ENCODE data around the gene DLD.
"Not testable (repeated sequence)": the region's sequence is repeated elsewhere in the genome, so short reads cannot be mapped to it uniquely, and the experiment has no call there.

DLD gene

GRCh38 chr7:107939573-107940489 is 48.8 kb downstream of the DLD start:
- no peak for DNase-seq (ENCODE audit: low read depth, low spot score)
- peak overlapping the region; percentile 33 for H3K27ac ChIP-seq

DNA sequence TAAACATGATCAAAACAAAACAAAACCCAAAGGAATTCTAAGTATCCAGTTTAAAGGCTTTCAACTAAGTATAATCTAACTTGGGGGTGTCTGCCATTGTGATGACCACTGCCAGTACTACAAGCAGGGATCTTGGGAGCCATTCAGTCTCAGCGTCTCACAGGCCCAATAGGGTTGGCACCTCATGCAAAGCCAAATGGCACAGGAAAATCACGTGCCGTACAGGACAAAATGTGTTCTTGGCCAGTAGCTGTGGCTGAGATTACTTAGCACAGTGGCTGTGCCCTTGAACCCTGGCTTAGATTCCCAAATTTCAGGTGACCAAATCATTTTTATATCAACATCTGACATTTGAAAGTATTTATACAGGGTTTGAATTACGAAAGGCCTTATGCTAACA is 50.0 kb downstream of the DLD start:
- H3K27ac ChIP-seq, result no peak overlapping the region
- no peak for DNase-seq (ENCODE audit: low read depth, low spot score)

DNA sequence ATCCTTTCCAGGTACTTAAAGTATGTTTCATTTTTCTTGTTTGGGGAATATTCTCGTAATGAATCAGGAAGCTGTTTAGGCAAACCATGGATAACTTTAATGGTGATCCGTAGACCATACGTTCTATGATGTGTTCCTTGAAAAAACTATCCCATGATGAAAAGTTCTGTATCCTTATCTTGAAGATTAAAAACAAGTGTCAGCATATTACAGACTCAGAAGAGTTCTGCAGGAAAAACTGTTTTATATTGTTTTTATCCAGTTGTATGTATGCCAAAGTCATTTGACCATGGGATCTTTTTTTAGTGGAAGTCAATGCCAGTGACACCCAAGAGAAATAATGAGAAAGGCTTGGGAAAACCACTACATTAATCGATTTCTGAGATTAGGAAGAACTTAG is 52.0 kb downstream of the DLD start:
- no peak for DNase-seq (ENCODE audit: low read depth, low spot score)
- no peak overlapping the region for H3K27ac ChIP-seq

DNA sequence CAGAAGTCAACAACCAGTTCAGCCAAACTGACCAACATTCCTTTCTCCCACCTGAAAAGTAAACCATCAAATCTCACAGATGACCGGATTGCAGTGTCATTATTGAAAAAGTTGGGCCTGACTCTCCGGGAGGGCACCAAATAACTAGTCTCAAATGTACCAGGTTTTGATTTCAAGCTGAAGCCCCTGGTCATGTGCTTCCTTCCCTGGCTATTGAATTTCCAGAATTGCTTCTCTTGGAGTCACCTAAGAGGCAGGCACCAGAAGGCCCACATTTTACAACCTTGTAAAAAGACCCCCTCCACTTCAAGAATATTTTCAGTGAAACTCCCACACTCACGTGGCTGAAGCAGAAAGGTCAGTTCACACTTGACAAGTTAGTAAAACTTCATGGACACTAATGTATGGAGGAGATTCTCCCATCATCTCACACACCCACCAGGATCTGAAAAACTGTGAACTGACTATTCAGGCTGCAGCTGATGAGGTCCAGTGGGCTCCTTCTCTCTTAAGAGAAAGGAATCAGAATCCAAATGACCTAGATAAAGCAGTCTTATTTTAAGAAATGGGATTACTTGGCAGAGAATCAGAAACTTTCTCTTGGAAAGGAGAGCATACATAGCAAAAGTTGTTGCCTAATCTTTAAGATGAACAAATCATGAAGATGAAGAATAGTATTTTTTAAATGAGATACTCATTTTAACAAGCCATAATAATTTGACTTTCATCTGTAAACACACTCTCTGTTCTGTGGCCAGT is 53.6 kb downstream of the DLD start:
- no peak overlapping the region for H3K27ac ChIP-seq
- no peak for DNase-seq (ENCODE audit: low read depth, low spot score)

GRCh38 chr7:107945332-107945731 is 54.3 kb downstream of the DLD start:
- no peak for DNase-seq (ENCODE audit: low read depth, low spot score)
- no peak overlapping the region for H3K27ac ChIP-seq

DNA sequence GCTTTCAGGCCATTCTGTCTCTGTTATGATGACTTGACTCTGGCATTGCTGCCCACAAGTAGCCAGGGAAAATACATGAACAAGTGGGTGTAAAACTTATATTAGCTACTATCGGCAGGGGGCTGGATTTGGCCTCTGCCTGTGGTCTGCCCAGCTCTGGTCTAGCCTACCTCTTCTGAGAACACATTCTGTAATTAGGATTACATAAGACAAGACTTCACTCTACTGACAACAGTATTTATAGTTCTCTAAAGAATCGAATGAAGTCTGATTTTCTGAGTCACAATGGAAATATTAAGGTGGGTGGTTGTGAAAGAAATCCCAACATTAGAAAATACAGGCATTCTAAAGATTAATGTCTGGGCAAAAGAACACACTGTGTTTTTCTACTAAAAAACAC is 55.5 kb downstream of the DLD start:
- no peak overlapping the region for H3K27ac ChIP-seq
- no peak for DNase-seq (ENCODE audit: low read depth, low spot score)

DNA sequence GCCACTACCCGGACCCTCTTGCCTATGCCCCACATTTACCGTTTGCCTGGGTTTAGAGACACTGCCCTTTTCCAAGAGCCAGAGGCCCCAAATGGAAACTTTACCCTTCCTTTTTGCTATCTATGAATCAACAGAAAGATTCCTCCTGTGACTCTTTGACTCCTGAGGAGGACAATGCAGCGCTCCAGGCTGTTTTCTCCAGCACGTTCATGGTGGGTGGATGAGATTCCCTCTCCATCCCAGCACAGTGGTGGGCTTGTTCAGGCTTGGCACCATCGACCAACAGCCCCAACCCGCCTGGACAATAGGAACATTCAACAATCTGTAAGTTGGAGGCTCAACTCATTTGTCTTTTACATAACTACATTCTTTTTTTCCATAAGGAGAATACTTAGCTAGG is 55.9 kb downstream of the DLD start:
- no peak overlapping the region for H3K27ac ChIP-seq
- no peak for DNase-seq (ENCODE audit: low read depth, low spot score)

DNA sequence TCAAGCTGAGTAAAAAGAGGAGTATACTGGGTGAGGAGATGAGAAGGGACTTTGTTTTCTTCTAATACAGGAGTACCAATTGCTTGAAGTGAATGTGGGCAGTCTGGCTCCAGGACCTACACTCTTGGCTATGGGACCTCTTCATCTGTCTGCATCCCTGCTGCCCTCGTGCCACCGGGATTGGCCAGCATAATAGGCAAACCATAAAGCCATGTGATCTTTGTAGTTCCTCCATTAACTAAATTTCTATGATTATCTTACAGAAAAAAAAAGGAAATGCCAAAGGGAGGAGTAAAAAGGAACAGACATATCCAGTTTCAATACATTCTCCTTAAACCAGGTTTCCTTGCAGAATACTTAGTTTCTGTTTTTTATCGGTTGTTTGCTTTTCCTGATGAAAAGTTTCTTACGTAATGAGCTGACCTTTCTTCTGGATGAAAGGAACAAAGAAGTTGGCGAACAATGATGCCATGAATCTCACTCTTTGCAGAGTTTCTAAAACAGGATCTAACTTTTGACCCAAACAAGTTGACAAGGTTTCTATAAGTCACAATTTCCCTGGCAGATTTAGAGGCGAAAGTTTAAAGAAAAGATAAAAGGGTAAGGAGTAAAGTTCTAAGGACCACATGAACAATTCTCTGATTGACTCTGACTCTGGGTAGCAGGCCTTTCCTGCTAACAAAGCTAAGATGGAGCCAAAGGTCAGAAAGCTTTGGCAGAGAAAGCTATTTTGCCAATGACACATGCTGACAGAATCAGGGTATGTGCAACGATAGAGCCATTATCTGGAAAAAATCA is 57.9 kb downstream of the DLD start:
- DNase-seq (ENCODE audit: low read depth, low spot score), result no peak
- H3K27ac ChIP-seq, result peak overlapping the region; percentile 5

DNA sequence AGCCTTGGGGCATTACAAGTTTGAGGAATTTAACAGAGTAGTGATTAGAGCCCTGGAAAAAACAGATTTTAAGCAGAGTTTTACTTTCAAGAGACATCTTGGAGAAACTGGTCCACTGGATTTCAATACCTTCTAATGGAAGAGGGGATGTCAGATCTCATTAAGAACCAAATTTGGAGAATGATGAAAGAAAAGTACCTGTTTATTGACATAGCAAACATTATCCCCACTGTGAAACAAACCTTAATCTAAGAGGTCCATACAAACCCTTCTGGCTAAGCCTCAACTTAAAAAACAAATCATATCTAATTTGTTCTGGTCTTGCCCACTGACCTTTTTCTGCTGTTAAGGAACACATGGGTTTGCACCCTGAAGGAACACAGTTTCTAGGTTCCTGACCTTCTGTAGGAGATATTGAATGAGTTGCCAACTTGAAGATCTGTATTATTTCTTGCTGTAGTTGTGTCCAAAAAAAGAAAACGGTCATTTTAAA is 58.5 kb downstream of the DLD start:
- no peak for DNase-seq (ENCODE audit: low read depth, low spot score)
- peak overlapping the region; percentile 5 for H3K27ac ChIP-seq

DNA sequence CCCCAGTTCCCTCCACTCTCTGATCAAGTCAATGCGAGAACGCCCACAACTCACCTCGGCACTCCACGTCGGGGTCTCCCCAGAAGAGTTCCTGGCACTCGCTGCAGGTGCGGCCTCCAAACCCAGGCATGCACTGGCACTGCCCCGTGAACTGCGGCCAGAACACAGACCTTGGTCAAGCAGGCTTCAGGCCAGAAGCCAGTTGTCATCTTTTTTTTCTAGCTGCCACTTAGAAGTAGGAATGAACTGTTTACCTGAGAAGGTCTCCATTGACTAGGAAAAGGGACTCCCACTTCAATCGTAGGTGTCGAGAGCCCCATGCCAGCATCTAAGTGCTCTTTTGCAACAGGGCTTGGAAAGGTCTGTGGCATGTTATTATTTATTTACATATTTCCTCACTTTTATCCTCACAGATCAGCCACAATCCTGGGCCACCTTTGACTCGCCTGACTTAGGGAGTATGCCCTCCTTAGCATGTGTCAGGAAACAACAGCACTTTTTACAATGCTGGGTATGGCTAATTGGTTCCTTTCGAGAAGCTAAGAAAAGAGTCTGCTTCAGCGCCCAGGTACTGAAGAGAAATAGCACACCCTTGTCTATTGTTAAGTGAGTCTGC is 60.3 kb downstream of the DLD start:
- no peak overlapping the region for H3K27ac ChIP-seq
- no peak for DNase-seq (ENCODE audit: low read depth, low spot score)

- H3K27ac ChIP-seq, result no peak overlapping the region
- no peak for DNase-seq (ENCODE audit: low read depth, low spot score)
These were observed 60.9 kb downstream of the DLD start for GRCh38 chr7:107951896-107952295.

GRCh38 chr7:107953265-107953923 is 62.4 kb downstream of the DLD start:
- H3K27ac ChIP-seq, result peak overlapping the region; percentile 12
- no peak for DNase-seq (ENCODE audit: low read depth, low spot score)

DNA sequence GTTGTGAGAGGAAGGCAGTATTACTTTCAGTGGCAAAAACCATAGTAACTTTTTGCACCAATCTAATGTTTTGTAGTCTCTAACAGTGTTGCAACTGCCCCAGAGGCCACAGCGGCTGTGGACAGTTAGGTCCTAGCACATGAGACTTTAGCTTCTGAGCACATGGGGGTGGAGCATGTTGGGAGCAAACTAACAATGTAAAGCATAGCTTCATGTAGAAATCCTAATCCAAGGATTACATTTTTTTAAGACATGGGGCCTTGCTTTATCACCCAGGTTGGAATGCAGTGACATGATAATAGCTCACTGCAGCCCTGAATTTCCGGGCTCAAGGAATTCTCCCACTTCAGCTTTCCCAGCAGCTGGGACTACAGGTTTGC is 62.9 kb downstream of the DLD start:
- no peak for DNase-seq (ENCODE audit: low read depth, low spot score)
- no peak overlapping the region for H3K27ac ChIP-seq

DNA sequence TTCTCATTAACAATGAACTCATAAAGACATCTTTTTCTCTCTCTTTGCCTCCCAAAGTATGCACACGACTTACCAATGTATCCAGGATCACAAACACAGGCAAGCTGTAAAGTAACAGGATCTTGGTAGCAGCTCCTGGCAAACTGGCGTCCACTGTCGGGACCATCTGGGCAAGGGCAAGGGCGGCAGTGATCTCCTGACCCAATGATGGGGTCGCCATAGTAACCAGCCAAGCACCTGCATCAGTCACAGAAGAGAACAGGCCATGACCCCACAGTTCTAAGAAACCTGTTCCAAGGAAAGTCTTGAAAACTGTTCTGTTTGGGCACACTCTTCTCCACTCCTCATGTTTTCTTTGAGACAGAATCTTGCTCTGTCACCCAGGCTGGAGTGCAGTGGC is 64.4 kb downstream of the DLD start:
- H3K27ac ChIP-seq, result no peak overlapping the region
- no peak for DNase-seq (ENCODE audit: low read depth, low spot score)

GRCh38 chr7:107956950-107957349 is 66.0 kb downstream of the DLD start:
- DNase-seq (ENCODE audit: low read depth, low spot score), result not testable (repeated sequence)

DNA sequence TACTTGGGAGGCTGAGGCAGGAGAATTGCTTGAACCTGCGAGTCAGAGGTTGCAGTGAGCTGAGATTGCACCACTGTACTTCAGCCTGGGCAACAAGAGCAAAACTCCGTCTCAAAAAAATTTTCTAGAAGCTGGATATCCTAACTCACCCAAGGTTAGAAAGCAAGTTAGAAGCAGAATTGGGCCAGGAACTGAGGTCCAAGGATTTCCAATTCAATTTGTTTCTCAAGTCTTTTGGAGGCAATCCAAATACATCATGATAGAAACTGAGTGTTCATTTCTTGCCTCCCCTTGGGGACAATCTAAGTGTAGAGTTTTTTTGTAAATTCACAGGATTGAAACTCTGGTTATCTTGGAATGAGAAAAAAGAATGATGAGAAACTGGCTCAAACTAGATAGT is 66.5 kb downstream of the DLD start:
- DNase-seq (ENCODE audit: low read depth, low spot score), result no peak
- H3K27ac ChIP-seq, result no peak overlapping the region

More at GRCh38 chr7:107956950-107957349, 66.0 kb downstream of the DLD start:
- H3K27ac ChIP-seq, result not testable (repeated sequence)

DNA sequence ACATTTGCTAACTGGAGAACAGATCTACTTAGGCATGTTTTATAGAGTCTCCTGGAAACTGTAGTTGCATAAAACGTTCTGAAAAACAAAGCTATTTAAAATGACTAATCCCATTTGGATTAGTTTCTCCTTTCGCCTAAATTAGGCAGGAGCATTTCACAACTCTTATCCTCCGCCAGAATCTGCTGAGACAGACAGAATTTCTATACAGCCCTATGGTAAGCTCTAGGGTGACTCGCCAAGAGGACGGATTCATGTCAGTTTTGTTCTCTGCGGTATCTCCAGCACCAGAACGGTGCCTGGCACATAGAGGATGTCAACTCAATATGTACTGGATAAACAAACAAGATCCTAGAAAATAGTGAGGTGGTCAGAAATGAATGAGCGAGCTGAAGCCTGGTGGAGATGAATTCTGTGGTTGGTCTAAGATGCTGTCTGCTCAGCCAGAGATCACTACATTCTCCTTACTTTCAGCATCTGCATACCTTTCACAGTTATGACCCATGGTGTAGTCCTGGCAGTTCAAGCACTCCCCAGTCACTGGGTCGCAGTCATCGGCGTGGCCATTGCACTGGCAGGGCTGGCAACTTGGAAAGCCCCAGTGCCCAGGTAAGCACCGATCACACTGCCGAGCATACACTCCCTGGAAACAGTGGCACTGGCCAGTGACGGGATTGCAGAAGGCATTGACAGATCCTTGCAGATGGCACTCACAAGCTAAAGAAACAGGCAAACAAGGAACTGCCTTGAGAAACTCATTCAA is 68.0 kb downstream of the DLD start:
- no peak overlapping the region for H3K27ac ChIP-seq

GRCh38 chr7:107959527-107959898 is 68.5 kb downstream of the DLD start:
- DNase-seq (ENCODE audit: low read depth, low spot score), result no peak
- H3K27ac ChIP-seq, result no peak overlapping the region

More for the DNA sequence above, 68.0 kb downstream of the DLD start:
- DNase-seq (ENCODE audit: low read depth, low spot score), result no peak

DNA sequence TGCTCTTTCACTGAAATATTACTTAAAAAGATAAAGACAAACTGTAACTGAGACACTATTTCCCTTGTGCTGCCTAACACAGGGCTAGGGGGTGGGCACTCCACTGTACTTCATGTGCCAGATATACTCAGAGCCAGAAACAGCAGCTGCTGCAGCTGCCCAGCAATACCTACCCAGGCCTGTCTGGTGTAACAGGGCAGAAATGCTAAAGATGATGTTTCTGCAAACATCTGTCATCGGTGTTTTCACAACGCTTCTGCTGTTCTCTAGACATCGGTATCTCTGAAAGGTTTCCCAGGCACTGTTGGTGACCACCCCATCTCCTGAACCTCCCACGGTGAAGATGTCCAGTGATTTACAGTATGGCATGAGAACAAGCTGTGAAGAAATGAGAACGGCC is 69.3 kb downstream of the DLD start:
- DNase-seq (ENCODE audit: low read depth, low spot score), result no peak
- no peak overlapping the region for H3K27ac ChIP-seq
